ENCODE measurements around the gene EFCAB14.

DNA sequence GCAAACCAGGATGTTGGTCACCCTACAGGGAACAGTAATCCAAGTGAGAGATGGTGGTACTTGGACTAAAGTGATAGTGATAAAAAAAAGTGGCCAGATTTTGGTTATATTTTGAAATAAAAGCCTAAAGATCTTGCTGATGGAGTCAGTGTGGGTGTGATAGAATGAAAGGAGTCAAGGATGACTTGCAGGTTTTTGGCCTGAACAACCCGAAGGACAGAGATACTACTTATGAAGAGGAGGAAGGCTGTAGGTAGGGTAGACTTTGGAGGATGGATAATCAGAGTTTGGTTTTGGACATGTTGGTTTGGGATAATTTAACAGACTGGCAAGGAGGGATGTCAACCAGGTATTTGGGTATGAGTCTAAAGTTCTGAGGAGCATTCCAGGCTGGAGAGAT, 48.8 kb downstream of the EFCAB14 start:
- TF ChIP-seq, protein P1, sequence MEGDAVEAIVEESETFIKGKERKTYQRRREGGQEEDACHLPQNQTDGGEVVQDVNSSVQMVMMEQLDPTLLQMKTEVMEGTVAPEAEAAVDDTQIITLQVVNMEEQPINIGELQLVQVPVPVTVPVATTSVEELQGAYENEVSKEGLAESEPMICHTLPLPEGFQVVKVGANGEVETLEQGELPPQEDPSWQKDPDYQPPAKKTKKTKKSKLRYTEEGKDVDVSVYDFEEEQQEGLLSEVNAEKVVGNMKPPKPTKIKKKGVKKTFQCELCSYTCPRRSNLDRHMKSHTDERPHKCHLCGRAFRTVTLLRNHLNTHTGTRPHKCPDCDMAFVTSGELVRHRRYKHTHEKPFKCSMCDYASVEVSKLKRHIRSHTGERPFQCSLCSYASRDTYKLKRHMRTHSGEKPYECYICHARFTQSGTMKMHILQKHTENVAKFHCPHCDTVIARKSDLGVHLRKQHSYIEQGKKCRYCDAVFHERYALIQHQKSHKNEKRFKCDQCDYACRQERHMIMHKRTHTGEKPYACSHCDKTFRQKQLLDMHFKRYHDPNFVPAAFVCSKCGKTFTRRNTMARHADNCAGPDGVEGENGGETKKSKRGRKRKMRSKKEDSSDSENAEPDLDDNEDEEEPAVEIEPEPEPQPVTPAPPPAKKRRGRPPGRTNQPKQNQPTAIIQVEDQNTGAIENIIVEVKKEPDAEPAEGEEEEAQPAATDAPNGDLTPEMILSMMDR (conservative IDR thresholded peaks at IDR 0.05; ENCODE audit: low read depth, low read length) = no peak
- no peak for TF ChIP-seq BHLHE40 (IDR thresholded peaks at IDR 0.05; ENCODE audit: low read depth, low read length)
- TF ChIP-seq, protein P2, sequence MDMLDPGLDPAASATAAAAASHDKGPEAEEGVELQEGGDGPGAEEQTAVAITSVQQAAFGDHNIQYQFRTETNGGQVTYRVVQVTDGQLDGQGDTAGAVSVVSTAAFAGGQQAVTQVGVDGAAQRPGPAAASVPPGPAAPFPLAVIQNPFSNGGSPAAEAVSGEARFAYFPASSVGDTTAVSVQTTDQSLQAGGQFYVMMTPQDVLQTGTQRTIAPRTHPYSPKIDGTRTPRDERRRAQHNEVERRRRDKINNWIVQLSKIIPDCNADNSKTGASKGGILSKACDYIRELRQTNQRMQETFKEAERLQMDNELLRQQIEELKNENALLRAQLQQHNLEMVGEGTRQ (IDR thresholded peaks at IDR 0.05; ENCODE audit: low read depth, low read length) = no peak
- no peak for TF ChIP-seq MXI1 (IDR thresholded peaks at IDR 0.05; ENCODE audit: borderline replicate concordance, low read depth, low read length)
- no peak for TF ChIP-seq POLR2A (IDR thresholded peaks at IDR 0.05; ENCODE audit: low read depth, low read length)
- TF ChIP-seq RAD21 (IDR thresholded peaks at IDR 0.05; ENCODE audit: low read length) = no peak
- no peak for TF ChIP-seq MAFK (IDR thresholded peaks at IDR 0.05; ENCODE audit: low read depth, low read length)
- no peak for TF ChIP-seq RFX5 (IDR thresholded peaks at IDR 0.05; ENCODE audit: low read depth, low read length)
- no peak for TF ChIP-seq CEBPB (IDR thresholded peaks at IDR 0.05; ENCODE audit: low read depth, low read length)

Measured in IMR-90 (cell line).